K562 (cell line): ENCODE results near the gene MAD2L1BP.

Experiments used
- EP300 ChIP-seq: IDR thresholded peaks from 2 replicates; pipeline ENCODE4 v1.6.1; 2012; ENCODE audit warnings: low read length, improper control_type of control experiment
- LCOR ChIP-seq: sonication (generic); formaldehyde crosslinking; IDR thresholded peaks from 2 replicates; pipeline ENCODE4 v1.8.0; 2022; ENCODE audit warnings: mild to moderate bottlenecking, missing genetic modification reagents
- SNRNP70 ChIP-seq: fragments of 200-400 bp; formaldehyde crosslinking; optimal IDR thresholded peaks from 2 replicates; pipeline ENCODE3; 2017; ENCODE audit warnings: low read depth, low read length
- SRSF7 ChIP-seq: fragments of 200-400 bp; formaldehyde crosslinking; optimal IDR thresholded peaks from 2 replicates; pipeline ENCODE3; 2017; ENCODE audit warnings: mild to moderate bottlenecking, low read depth, low read length
- TEAD1 ChIP-seq, 2 experiments: fragments of 450-650 bp in 1 of 2; sonication (generic) in 1 of 2; formaldehyde crosslinking; IDR thresholded peaks; 2 replicates each; pipeline versions ENCODE4 v1.4.0 to v1.8.0; 2020 to 2022; ENCODE audit warnings: mild to moderate bottlenecking in 2 of 2, missing genetic modification reagents in 1 of 2
- ZFP36 ChIP-seq: fragments of 150-350 bp; IDR thresholded peaks from 2 replicates; pipeline ENCODE4 v1.6.1; 2018; ENCODE audit warnings: low read length, low read depth; ENCODE audit not compliant: partially characterized antibody
- TF ChIP-seq, protein P1 (sequence below), 3 experiments: IDR thresholded peaks in 2 of 3; conservative IDR thresholded peaks in 1 of 3; 2 replicates each; pipeline ENCODE4 v1.5.1; 2011 to 2012; ENCODE audit warnings: low read length in 3 of 3, mild to moderate bottlenecking in 3 of 3, control low read depth in 2 of 3, improper control_type of control experiment in 1 of 3, inconsistent platforms in 1 of 3, low read depth in 1 of 3, mixed read lengths in 1 of 3, moderate library complexity in 1 of 3; ENCODE audit not compliant: insufficient read depth in 2 of 3

DNA sequence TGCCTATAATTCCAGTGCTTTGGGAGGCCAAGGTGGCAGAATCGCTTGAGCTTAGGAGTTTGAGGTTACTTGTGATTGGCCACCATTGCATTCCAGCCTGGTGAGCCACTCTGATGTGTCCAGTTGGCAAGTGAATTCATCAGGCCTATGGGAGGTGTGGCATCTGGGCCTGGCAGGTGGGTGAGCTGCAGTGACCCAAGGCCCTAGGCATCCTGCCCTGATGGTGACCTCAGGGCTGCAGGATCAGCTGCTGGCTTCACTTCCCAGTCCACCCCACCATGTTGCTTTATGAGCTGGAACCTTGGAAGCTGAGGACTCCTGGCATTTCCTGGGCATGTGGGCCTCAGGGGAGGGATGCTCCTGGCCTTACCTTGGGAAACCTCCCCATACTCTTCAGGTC is 29.7 kb downstream of the MAD2L1BP start:
- TF ChIP-seq, protein P1, sequence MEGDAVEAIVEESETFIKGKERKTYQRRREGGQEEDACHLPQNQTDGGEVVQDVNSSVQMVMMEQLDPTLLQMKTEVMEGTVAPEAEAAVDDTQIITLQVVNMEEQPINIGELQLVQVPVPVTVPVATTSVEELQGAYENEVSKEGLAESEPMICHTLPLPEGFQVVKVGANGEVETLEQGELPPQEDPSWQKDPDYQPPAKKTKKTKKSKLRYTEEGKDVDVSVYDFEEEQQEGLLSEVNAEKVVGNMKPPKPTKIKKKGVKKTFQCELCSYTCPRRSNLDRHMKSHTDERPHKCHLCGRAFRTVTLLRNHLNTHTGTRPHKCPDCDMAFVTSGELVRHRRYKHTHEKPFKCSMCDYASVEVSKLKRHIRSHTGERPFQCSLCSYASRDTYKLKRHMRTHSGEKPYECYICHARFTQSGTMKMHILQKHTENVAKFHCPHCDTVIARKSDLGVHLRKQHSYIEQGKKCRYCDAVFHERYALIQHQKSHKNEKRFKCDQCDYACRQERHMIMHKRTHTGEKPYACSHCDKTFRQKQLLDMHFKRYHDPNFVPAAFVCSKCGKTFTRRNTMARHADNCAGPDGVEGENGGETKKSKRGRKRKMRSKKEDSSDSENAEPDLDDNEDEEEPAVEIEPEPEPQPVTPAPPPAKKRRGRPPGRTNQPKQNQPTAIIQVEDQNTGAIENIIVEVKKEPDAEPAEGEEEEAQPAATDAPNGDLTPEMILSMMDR (IDR thresholded peaks at IDR 0.05 in 2 of 3, conservative IDR thresholded peaks at IDR 0.05 in 1 of 3; ENCODE audit: insufficient read depth in 2 of 3, low read depth in 1 of 3, low read length in 3 of 3), result no peak
- TF ChIP-seq TEAD1 (CRISPR knock-in tag; IDR thresholded peaks at IDR 0.05) (no peak), LCOR (no peak), EP300 (no peak), SNRNP70 (no peak), ZFP36 (no peak), SRSF7 (no peak)
